NB4 (cell line): Measurements from ENCODE around the gene AFF3.

Source experiments
- POLR2A ChIP-seq: IDR thresholded peaks from 2 replicates; pipeline ENCODE4 v1.6.1; 2011; ENCODE audit warnings: mild to moderate bottlenecking; ENCODE audit not compliant: insufficient read length; ENCODE audit errors: extremely low read depth
- TF ChIP-seq, protein P1 (sequence below): IDR thresholded peaks from one replicate; pipeline ENCODE4 v1.5.1; 2012; ENCODE audit warnings: low read depth, low read length
- TF ChIP-seq, protein P2 (sequence below): IDR thresholded peaks from 2 replicates; pipeline ENCODE4 v1.6.1; 2011; ENCODE audit warnings: low read depth, low read length

DNA sequence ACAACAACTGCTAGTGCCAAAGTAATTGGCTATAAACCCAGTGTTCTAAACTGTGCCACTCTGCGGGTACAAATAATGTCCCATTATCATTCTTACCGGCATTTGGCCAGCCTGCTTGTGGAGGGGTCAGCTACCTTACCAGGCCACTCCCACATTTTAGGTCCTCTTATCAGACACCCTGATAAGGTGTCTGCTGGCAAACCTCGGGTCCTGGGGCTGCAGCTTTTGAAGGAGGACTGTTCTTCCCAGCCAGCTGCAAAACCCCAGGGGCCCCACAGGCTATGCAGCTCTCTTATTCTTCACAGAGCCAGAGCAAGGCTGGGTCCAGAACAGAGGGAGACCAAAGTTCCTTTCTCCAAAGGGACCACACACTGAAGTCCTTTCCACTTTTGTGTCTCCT lies 394.5 kb downstream of the AFF3 start:
- TF ChIP-seq, protein P1, sequence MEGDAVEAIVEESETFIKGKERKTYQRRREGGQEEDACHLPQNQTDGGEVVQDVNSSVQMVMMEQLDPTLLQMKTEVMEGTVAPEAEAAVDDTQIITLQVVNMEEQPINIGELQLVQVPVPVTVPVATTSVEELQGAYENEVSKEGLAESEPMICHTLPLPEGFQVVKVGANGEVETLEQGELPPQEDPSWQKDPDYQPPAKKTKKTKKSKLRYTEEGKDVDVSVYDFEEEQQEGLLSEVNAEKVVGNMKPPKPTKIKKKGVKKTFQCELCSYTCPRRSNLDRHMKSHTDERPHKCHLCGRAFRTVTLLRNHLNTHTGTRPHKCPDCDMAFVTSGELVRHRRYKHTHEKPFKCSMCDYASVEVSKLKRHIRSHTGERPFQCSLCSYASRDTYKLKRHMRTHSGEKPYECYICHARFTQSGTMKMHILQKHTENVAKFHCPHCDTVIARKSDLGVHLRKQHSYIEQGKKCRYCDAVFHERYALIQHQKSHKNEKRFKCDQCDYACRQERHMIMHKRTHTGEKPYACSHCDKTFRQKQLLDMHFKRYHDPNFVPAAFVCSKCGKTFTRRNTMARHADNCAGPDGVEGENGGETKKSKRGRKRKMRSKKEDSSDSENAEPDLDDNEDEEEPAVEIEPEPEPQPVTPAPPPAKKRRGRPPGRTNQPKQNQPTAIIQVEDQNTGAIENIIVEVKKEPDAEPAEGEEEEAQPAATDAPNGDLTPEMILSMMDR: no peak
- TF ChIP-seq POLR2A: no peak
- TF ChIP-seq, protein P2, sequence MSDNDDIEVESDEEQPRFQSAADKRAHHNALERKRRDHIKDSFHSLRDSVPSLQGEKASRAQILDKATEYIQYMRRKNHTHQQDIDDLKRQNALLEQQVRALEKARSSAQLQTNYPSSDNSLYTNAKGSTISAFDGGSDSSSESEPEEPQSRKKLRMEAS: no peak
